ENCODE measurements around the gene ZFYVE27. TPM values are rescaled to one million over a fixed set of nuclear protein-coding genes. Genes with fewer than 3 reads are reported as not detected.

ZFYVE27 gene
- total RNA-seq, 1 donor from 2014 or later = 62.2 TPM

- no peaks in the 10 kb centered on the region for H3K36me3 ChIP-seq
- TF ChIP-seq CTCF (IDR thresholded peaks at IDR 0.05) = peak; percentile 83 to 92 (median 90)
- H3K27me3 ChIP-seq = no peaks in the 10 kb centered on the region
- no peaks in the 10 kb centered on the region for H3K9me3 ChIP-seq
- no peak overlapping the region for H3K27ac ChIP-seq
- no peak overlapping the region for H3K4me3 ChIP-seq
- peaks cover 0 to 7% of the 10 kb centered on the region in 2 donors for H3K4me1 ChIP-seq
- peak in 1 of 2 donors; percentile 79 for DNase-seq (ENCODE audit: low spot score in 2 of 2)
- intact Hi-C loops (cut with DNase I) = loop anchor here (1.0 kb wide), 1 partner anchor 30 kb away; no protein-coding TSS in a partner anchor
Measured at GRCh38 chr10:97701438-97702069, 35.4 kb upstream of the ZFYVE27 start.

- Histone ChIP-seq H3K4me1 (peaks cover 7 to 24% of the 10 kb centered on the region in 2 donors), H3K9me3 (no peaks in the 10 kb centered on the region), H3K4me3 (no peak overlapping the region), H3K27ac (no peak overlapping the region), H3K36me3 (no peaks in the 10 kb centered on the region), H3K27me3 (no peaks in the 10 kb centered on the region)
- DNase-seq (ENCODE audit: low spot score in 2 of 2) = no peak
- no peak for TF ChIP-seq CTCF (IDR thresholded peaks at IDR 0.05)
- intact Hi-C loops (cut with DNase I) = no loop called here
Measured at GRCh38 chr10:97703398-97704067, 33.4 kb upstream of the ZFYVE27 start.

- no peak for DNase-seq (ENCODE audit: low spot score in 2 of 2)
- intact Hi-C loops (cut with DNase I) = no loop called here
- TF ChIP-seq CTCF (IDR thresholded peaks at IDR 0.05) = no peak
- Histone ChIP-seq H3K9me3 (no peaks in the 10 kb centered on the region), H3K4me1 (peaks cover 7 to 29% of the 10 kb centered on the region in 2 donors), H3K4me3 (no peak overlapping the region), H3K27me3 (no peaks in the 10 kb centered on the region), H3K27ac (no peak overlapping the region), H3K36me3 (no peaks in the 10 kb centered on the region)
Measured at GRCh38 chr10:97704341-97704740, 32.6 kb upstream of the ZFYVE27 start.

GRCh38 chr10:97705006-97705670, 31.8 kb upstream of the ZFYVE27 start:
- no peak for TF ChIP-seq CTCF (IDR thresholded peaks at IDR 0.05)
- Histone ChIP-seq H3K4me1 (peaks cover 12 to 35% of the 10 kb centered on the region in 2 donors), H3K27me3 (no peaks in the 10 kb centered on the region), H3K27ac (no peak overlapping the region), H3K4me3 (no peak overlapping the region), H3K36me3 (no peaks in the 10 kb centered on the region), H3K9me3 (no peaks in the 10 kb centered on the region)
- intact Hi-C loops (cut with DNase I) = no loop called here
- no peak for DNase-seq (ENCODE audit: low spot score in 2 of 2)

GRCh38 chr10:97707134-97707861, 29.6 kb upstream of the ZFYVE27 start:
- DNase-seq (ENCODE audit: low spot score in 2 of 2) = no peak
- no peaks in the 10 kb centered on the region for H3K27me3 ChIP-seq
- TF ChIP-seq CTCF (IDR thresholded peaks at IDR 0.05) = no peak
- H3K27ac ChIP-seq = peak overlapping the region; percentile 64 to 85
- H3K4me1 ChIP-seq = peaks cover 17 to 44% of the 10 kb centered on the region in 2 donors
- no peaks in the 10 kb centered on the region for H3K9me3 ChIP-seq
- no peaks in the 10 kb centered on the region for H3K36me3 ChIP-seq
- H3K4me3 ChIP-seq = no peak overlapping the region
- intact Hi-C loops (cut with DNase I) = no loop called here

Data from ascending aorta (tissue), 2 donors.